NB4 (cell line): Measurements from ENCODE around the gene SLC47A2.

Source experiments
- POLR2A ChIP-seq: IDR thresholded peaks from 2 replicates; pipeline ENCODE4 v1.6.1; 2011; ENCODE audit warnings: mild to moderate bottlenecking; ENCODE audit not compliant: insufficient read length; ENCODE audit errors: extremely low read depth
- TF ChIP-seq, protein P1 (sequence below): IDR thresholded peaks from one replicate; pipeline ENCODE4 v1.5.1; 2012; ENCODE audit warnings: low read depth, low read length

DNA sequence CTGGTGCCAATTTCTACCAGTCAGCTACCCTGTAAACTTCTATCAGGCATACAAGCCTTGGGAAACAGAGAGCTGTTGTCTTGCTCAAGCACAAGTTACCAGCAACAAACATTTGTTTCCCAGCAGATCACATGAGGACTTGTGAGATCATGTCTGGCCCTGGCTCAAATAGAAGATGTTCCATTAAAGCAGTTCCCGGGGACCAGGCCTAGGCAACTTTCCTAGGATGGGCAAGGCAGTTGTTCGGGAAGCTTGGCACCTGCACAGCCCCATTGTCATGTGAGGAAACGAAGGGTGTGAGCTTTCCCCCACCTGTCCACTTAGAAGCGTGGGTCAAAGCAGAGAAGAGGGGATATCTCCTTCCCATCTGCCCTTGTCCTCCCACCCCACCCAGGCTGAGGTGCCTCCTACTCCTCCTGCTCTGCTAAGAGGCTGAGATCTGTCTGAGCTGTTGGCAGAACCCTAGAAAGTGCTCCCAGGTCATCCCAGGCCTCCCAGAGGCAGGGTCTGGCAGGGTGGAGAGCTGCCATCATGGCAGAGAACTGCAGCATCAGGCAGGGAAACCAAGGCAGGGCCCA is 11.2 kb upstream of the SLC47A2 start:
- TF ChIP-seq POLR2A = no peak
- TF ChIP-seq, protein P1, sequence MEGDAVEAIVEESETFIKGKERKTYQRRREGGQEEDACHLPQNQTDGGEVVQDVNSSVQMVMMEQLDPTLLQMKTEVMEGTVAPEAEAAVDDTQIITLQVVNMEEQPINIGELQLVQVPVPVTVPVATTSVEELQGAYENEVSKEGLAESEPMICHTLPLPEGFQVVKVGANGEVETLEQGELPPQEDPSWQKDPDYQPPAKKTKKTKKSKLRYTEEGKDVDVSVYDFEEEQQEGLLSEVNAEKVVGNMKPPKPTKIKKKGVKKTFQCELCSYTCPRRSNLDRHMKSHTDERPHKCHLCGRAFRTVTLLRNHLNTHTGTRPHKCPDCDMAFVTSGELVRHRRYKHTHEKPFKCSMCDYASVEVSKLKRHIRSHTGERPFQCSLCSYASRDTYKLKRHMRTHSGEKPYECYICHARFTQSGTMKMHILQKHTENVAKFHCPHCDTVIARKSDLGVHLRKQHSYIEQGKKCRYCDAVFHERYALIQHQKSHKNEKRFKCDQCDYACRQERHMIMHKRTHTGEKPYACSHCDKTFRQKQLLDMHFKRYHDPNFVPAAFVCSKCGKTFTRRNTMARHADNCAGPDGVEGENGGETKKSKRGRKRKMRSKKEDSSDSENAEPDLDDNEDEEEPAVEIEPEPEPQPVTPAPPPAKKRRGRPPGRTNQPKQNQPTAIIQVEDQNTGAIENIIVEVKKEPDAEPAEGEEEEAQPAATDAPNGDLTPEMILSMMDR = no peak
